Measurements from ENCODE around the gene KRTAP10-2. TPM values are rescaled to one million over a fixed set of nuclear protein-coding genes. Genes with fewer than 3 reads are reported as not detected.
"Not testable (repeated sequence)": the region's sequence is repeated elsewhere in the genome, so short reads cannot be mapped to it uniquely, and the experiment has no call there.

Gene KRTAP10-2
- not detected for total RNA-seq
- polyA plus RNA-seq (ENCODE audit: insufficient read depth, low read depth, low replicate concordance), result not detected
- long read RNA-seq, donor 1, result 0 reads
- long read RNA-seq, donor 2, result 0 reads

GRCh38 chr21:44551340-44551961, at the start of gene KRTAP10-2:
Gene KRTAP10-2, minus strand, starts transcription at chr21:44551505. Its CDS starts 47 bp downstream, at chr21:44551458.
- no peaks in the 10 kb centered on the region for H3K9me3 ChIP-seq
- DNase-seq, result no peak
- no peaks in the 10 kb centered on the region for H3K36me3 ChIP-seq (ENCODE audit: low read depth, missing control alignments)
- H3K4me1 ChIP-seq, result no peaks in the 10 kb centered on the region
- H3K27me3 ChIP-seq, result no peaks in the 10 kb centered on the region
- no peak within 1 kb of the TSS for H3K27ac ChIP-seq
- TF ChIP-seq POLR2A (IDR thresholded peaks at IDR 0.05) (no peak), CTCF (IDR thresholded peaks at IDR 0.05) (no peak)
- intact Hi-C loops (cut with DNase I; ENCODE audit: low total_unique reads), result no loop called here
- WGBS, 2 donors, result 55 to 57% methylated on average over 13 to 17 of the region's 17 CpGs
- no peak within 1 kb of the TSS for H3K4me3 ChIP-seq

- H3K4me3 ChIP-seq; DNase-seq; H3K27me3 ChIP-seq; H3K9me3 ChIP-seq; H3K36me3 ChIP-seq (ENCODE audit: low read depth, missing control alignments); H3K4me1 ChIP-seq; H3K27ac ChIP-seq; intact Hi-C loops (cut with DNase I; ENCODE audit: low total_unique reads): not testable (repeated sequence)
- 49 to 90% methylated on average over 5 to 7 of the region's 10 CpGs for WGBS, 2 donors
Observed at GRCh38 chr21:44601091-44601490, 49.8 kb upstream of the KRTAP10-2 start.

- H3K36me3 ChIP-seq (ENCODE audit: low read depth, missing control alignments); intact Hi-C loops (cut with DNase I; ENCODE audit: low total_unique reads); H3K4me3 ChIP-seq; DNase-seq; H3K27me3 ChIP-seq; H3K9me3 ChIP-seq; H3K4me1 ChIP-seq; H3K27ac ChIP-seq: not testable (repeated sequence)
- 79 to 81% methylated on average over 15 to 23 of the region's 23 CpGs for WGBS, 2 donors
Observed at GRCh38 chr21:44600118-44600978, 49.0 kb upstream of the KRTAP10-2 start, which contains the start of gene KRTAP10-7. Gene KRTAP10-7, plus strand, starts transcription at chr21:44600597. Its CDS starts 25 bp downstream, at chr21:44600622.

GRCh38 chr21:44599264-44600029, 48.1 kb upstream of the KRTAP10-2 start:
- Histone ChIP-seq H3K9me3 (no peaks in the 10 kb centered on the region), H3K4me1 (no peaks in the 10 kb centered on the region), H3K36me3 (ENCODE audit: low read depth, missing control alignments) (no peaks in the 10 kb centered on the region), H3K27me3 (no peaks in the 10 kb centered on the region), H3K4me3 (no peak overlapping the region), H3K27ac (no peak overlapping the region)
- WGBS, 2 donors, result 80 to 82% methylated on average over 8 of the region's 8 CpGs
- intact Hi-C loops (cut with DNase I; ENCODE audit: low total_unique reads), result no loop called here
- no peak for DNase-seq
- no peak for TF ChIP-seq CTCF (IDR thresholded peaks at IDR 0.05)
- TF ChIP-seq POLR2A (IDR thresholded peaks at IDR 0.05), result no peak

- H3K9me3 ChIP-seq, result no peaks in the 10 kb centered on the region
- 73 to 79% methylated on average over 11 of the region's 11 CpGs for WGBS, 2 donors
- no peak for DNase-seq
- H3K36me3 ChIP-seq (ENCODE audit: low read depth, missing control alignments), result no peaks in the 10 kb centered on the region
- intact Hi-C loops (cut with DNase I; ENCODE audit: low total_unique reads), result no loop called here
- H3K27me3 ChIP-seq, result no peaks in the 10 kb centered on the region
- H3K4me1 ChIP-seq, result no peaks in the 10 kb centered on the region
- TF ChIP-seq POLR2A (IDR thresholded peaks at IDR 0.05) (no peak), CTCF (IDR thresholded peaks at IDR 0.05) (no peak)
- no peak overlapping the region for H3K27ac ChIP-seq
- H3K4me3 ChIP-seq, result no peak overlapping the region
Observed at GRCh38 chr21:44598061-44598460, 46.8 kb upstream of the KRTAP10-2 start.
